ENCODE data around the gene PCDHB10. TPM values are rescaled to one million over a fixed set of nuclear protein-coding genes. Genes with fewer than 3 reads are reported as not detected.
A peak's percentile ranks its signal among the peaks of the same experiment; 100 is the strongest.
"Not testable (repeated sequence)": the region's sequence is repeated elsewhere in the genome, so short reads cannot be mapped to it uniquely, and the experiment has no call there.

PCDHB10 gene
- total and polyA plus RNA-seq, 10 donors, result 0.09 to 2.7 (median 0.87) TPM

DNA sequence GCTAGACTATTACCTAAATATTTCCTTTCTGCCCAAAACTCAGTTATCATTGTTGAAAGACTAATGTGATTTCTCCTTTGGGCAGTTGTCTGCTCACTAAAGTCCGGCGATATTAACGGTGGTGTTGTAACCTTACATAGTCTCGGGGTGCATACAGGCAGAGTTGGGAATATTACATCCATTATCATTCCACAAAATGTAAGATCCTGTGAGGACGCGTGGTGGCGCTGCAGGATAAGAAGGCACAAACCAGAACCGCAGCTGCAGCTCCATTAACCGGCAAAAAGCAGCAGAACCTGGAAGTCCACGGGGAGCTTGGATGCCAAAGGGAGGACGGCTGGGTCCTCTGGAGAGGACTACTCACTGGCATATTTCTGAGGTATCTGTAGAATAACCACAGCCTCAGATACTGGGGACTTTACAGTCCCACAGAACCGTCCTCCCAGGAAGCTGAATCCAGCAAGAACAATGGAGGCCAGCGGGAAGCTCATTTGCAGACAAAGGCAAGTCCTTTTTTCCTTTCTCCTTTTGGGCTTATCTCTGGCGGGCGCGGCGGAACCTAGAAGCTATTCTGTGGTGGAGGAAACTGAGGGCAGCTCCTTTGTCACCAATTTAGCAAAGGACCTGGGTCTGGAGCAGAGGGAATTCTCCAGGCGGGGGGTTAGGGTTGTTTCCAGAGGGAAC lies 21.6 kb downstream of the PCDHB10 start, which contains the start of gene PCDHB13:
Gene PCDHB13, plus strand, starts transcription at position 264 of the 684 bp plus-strand sequence. Its CDS starts 205 bp downstream, at position 469.
- DNase-seq, result not testable (repeated sequence)
- peak within 1 kb of the TSS in 2 of 8 donors; percentile 20 to 51 for H3K4me3 ChIP-seq

GRCh38 chr5:141214583-141214982 lies 22.4 kb downstream of the PCDHB10 start:
- H3K9me3 ChIP-seq, result peaks cover 3 to 90% (median 72%) of the 10 kb centered on the region in 8 donors
- H3K27ac ChIP-seq; intact Hi-C loops (cut with DNase I; ENCODE audit: low total_unique reads); H3K4me3 ChIP-seq; DNase-seq; H3K36me3 ChIP-seq; H3K4me1 ChIP-seq: not testable (repeated sequence)
- 50 to 67% (median 52%) methylated on average over 8 to 11 of the region's 12 CpGs for WGBS, 5 donors
- H3K27me3 ChIP-seq (replicated peaks in 1 of 7), result peaks cover 0 to 56% (median 0%) of the 10 kb centered on the region in 7 donors

More for the DNA sequence above, 21.6 kb downstream of the PCDHB10 start, which contains the start of gene PCDHB13:
- H3K27ac ChIP-seq; H3K4me1 ChIP-seq; H3K36me3 ChIP-seq; intact Hi-C loops (cut with DNase I; ENCODE audit: low total_unique reads): not testable (repeated sequence)
- Histone ChIP-seq H3K27me3 (replicated peaks in 1 of 7) (peaks cover 0 to 59% (median 0%) of the 10 kb centered on the region in 7 donors), H3K9me3 (peaks cover 3 to 90% (median 72%) of the 10 kb centered on the region in 8 donors)
- WGBS, 5 donors, result 9 to 17% (median 12%) methylated on average over 12 to 14 of the region's 18 CpGs
- TF ChIP-seq, protein P1, sequence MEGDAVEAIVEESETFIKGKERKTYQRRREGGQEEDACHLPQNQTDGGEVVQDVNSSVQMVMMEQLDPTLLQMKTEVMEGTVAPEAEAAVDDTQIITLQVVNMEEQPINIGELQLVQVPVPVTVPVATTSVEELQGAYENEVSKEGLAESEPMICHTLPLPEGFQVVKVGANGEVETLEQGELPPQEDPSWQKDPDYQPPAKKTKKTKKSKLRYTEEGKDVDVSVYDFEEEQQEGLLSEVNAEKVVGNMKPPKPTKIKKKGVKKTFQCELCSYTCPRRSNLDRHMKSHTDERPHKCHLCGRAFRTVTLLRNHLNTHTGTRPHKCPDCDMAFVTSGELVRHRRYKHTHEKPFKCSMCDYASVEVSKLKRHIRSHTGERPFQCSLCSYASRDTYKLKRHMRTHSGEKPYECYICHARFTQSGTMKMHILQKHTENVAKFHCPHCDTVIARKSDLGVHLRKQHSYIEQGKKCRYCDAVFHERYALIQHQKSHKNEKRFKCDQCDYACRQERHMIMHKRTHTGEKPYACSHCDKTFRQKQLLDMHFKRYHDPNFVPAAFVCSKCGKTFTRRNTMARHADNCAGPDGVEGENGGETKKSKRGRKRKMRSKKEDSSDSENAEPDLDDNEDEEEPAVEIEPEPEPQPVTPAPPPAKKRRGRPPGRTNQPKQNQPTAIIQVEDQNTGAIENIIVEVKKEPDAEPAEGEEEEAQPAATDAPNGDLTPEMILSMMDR (IDR thresholded peaks at IDR 0.05 in 8 of 11, conservative IDR thresholded peaks at IDR 0.05 in 3 of 11), result peak in 3 of 11 experiments; percentile 25 to 53 (median 28)

DNA sequence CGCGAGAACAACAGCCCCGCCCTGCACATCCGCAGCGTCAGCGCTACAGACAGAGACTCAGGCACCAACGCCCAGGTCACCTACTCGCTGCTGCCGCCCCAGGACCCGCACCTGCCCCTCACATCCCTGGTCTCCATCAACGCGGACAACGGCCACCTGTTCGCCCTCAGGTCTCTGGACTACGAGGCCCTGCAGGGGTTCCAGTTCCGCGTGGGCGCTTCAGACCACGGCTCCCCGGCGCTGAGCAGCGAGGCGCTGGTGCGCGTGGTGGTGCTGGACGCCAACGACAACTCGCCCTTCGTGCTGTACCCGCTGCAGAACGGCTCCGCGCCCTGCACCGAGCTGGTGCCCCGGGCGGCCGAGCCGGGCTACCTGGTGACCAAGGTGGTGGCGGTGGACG lies 23.4 kb downstream of the PCDHB10 start:
- H3K4me1 ChIP-seq; H3K27ac ChIP-seq; H3K4me3 ChIP-seq; intact Hi-C loops (cut with DNase I; ENCODE audit: low total_unique reads); DNase-seq; H3K36me3 ChIP-seq: not testable (repeated sequence)
- 34 to 47% (median 41%) methylated on average over 23 to 37 of the region's 40 CpGs for WGBS, 5 donors
- Histone ChIP-seq H3K9me3 (peaks cover 3 to 90% (median 73%) of the 10 kb centered on the region in 8 donors), H3K27me3 (replicated peaks in 1 of 7) (peaks cover 0 to 49% (median 0%) of the 10 kb centered on the region in 7 donors)

DNA sequence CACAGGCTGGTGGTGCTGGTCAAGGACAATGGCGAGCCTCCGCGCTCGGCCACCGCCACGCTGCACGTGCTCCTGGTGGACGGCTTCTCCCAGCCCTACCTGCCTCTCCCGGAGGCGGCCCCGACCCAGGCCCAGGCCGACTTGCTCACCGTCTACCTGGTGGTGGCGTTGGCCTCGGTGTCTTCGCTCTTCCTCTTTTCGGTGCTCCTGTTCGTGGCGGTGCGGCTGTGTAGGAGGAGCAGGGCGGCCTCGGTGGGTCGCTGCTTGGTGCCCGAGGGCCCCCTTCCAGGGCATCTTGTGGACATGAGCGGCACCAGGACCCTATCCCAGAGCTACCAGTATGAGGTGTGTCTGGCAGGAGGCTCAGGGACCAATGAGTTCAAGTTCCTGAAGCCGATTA lies 23.9 kb downstream of the PCDHB10 start:
- H3K4me1 ChIP-seq; H3K27ac ChIP-seq; intact Hi-C loops (cut with DNase I; ENCODE audit: low total_unique reads); DNase-seq; H3K4me3 ChIP-seq; H3K36me3 ChIP-seq: not testable (repeated sequence)
- Histone ChIP-seq H3K9me3 (peaks cover 3 to 90% (median 74%) of the 10 kb centered on the region in 8 donors), H3K27me3 (replicated peaks in 1 of 7) (peaks cover 0 to 49% (median 0%) of the 10 kb centered on the region in 7 donors)
- 28 to 61% (median 41%) methylated on average over 5 to 24 of the region's 26 CpGs for WGBS, 5 donors

- peak within 1 kb of the TSS in 1 of 8 donors; percentile 21 for H3K4me3 ChIP-seq
- H3K27me3 ChIP-seq (replicated peaks in 1 of 7), result peaks cover 0 to 61% (median 0%) of the 10 kb centered on the region in 7 donors
- TF ChIP-seq POLR2A (IDR thresholded peaks at IDR 0.05), result no peak
- TF ChIP-seq, protein P1 (IDR thresholded peaks at IDR 0.05 in 8 of 11, conservative IDR thresholded peaks at IDR 0.05 in 3 of 11), result peak in 1 of 11 experiments; percentile 11
- TF ChIP-seq POLR2AphosphoS5 (IDR thresholded peaks at IDR 0.05), result no peak
- WGBS, 5 donors, result 22 to 34% (median 29%) methylated on average over 15 of the region's 15 CpGs
- H3K36me3 ChIP-seq, result peaks cover 0 to 7% (median 0%) of the 10 kb centered on the region in 6 donors
- H3K27ac ChIP-seq, result no peak within 1 kb of the TSS
- intact Hi-C loops (cut with DNase I; ENCODE audit: low total_unique reads), result no loop called here
- no peak for DNase-seq
- H3K9me3 ChIP-seq, result peaks cover 4 to 98% (median 91%) of the 10 kb centered on the region in 8 donors
- peaks cover 0 to 5% (median 0%) of the 10 kb centered on the region in 6 donors for H3K4me1 ChIP-seq
Observed at GRCh38 chr5:141223112-141223783, 31.1 kb downstream of the PCDHB10 start, which contains the start of gene PCDHB14. Gene PCDHB14 (plus strand): TSS chr5:141223343. CDS start chr5:141223506, 163 bp downstream.

DNA sequence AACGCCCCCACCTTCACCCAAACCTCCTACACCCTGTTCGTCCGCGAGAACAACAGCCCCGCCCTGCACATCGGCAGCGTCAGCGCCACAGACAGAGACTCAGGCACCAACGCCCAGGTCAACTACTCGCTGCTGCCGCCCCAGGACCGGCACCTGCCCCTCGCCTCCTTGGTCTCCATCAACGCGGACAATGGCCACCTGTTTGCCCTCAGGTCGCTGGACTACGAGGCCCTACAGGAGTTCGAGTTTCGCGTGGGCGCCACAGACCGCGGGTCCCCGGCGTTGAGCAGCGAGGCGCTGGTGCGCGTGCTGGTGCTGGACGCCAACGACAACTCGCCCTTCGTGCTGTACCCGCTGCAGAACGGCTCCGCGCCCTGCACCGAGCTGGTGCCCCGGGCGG lies 32.7 kb downstream of the PCDHB10 start:
- H3K4me3 ChIP-seq; DNase-seq; H3K4me1 ChIP-seq; H3K27ac ChIP-seq; intact Hi-C loops (cut with DNase I; ENCODE audit: low total_unique reads); H3K36me3 ChIP-seq: not testable (repeated sequence)
- H3K9me3 ChIP-seq, result peaks cover 4 to 93% (median 86%) of the 10 kb centered on the region in 8 donors
- 17 to 50% (median 30%) methylated on average over 28 to 35 of the region's 40 CpGs for WGBS, 5 donors
- peaks cover 0 to 56% (median 0%) of the 10 kb centered on the region in 7 donors for H3K27me3 ChIP-seq (replicated peaks in 1 of 7)

DNA sequence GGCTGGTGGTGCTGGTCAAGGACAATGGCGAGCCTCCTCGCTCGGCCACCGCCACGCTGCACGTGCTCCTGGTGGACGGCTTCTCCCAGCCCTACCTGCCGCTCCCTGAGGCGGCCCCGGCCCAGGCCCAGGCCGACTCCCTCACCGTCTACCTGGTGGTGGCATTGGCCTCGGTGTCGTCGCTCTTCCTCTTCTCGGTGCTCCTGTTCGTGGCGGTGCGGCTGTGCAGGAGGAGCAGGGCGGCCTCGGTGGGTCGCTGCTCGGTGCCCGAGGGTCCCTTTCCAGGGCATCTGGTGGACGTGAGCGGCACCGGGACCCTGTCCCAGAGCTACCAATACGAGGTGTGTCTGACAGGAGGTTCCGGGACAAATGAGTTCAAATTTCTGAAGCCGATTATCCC lies 33.3 kb downstream of the PCDHB10 start:
- intact Hi-C loops (cut with DNase I; ENCODE audit: low total_unique reads), result not testable (repeated sequence)
- peaks cover 4 to 92% (median 85%) of the 10 kb centered on the region in 8 donors for H3K9me3 ChIP-seq

More for the DNA sequence above, 33.3 kb downstream of the PCDHB10 start:
- not testable (repeated sequence) for H3K36me3 ChIP-seq, H3K27ac ChIP-seq, DNase-seq, H3K4me3 ChIP-seq, H3K4me1 ChIP-seq
- H3K27me3 ChIP-seq (replicated peaks in 1 of 7), result peaks cover 0 to 55% (median 0%) of the 10 kb centered on the region in 7 donors
- 31 to 44% (median 42%) methylated on average over 14 to 30 of the region's 30 CpGs for WGBS, 5 donors
